GM12865 (cell line): ENCODE data around the gene LPP.

ENCODE experiments used
- DNase-seq: peaks from one replicate; pipeline ENCODE4 v3.0.0; 2010; ENCODE audit warnings: low read depth
- H3K4me3 ChIP-seq: 2 replicates; pipeline ENCODE4 v1.5.1; 2011; ENCODE audit warnings: mild to moderate bottlenecking, low read depth, low read length, control low read depth
- TF ChIP-seq, protein P1 (sequence below): IDR thresholded peaks from 2 replicates; pipeline ENCODE4 v1.5.1; 2011; ENCODE audit warnings: low read length, control low read depth, low read depth, inconsistent platforms; ENCODE audit not compliant: insufficient read depth; ENCODE audit errors: missing control alignments

Gene LPP

DNA sequence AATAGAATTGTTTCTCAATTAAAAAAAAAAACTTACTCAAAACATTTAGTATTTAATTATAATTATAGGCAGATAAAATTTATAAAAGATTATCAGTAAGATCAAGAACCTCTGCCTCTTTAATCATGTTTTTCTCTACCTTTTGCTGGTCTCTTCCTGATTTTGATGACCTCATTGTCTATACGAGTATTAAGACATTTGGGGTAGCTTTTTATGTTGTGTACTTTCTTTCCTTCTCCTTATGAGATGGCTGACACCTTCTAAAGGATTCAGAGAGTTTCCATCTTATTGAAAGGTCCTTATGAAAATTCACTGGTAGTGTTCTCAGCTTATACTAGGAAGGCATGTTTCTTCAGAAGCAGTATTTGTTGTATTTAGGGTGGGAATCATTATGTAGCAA is 426.3 kb downstream of the LPP start:
- no peak for DNase-seq
- no peak overlapping the region for H3K4me3 ChIP-seq
- TF ChIP-seq, protein P1, sequence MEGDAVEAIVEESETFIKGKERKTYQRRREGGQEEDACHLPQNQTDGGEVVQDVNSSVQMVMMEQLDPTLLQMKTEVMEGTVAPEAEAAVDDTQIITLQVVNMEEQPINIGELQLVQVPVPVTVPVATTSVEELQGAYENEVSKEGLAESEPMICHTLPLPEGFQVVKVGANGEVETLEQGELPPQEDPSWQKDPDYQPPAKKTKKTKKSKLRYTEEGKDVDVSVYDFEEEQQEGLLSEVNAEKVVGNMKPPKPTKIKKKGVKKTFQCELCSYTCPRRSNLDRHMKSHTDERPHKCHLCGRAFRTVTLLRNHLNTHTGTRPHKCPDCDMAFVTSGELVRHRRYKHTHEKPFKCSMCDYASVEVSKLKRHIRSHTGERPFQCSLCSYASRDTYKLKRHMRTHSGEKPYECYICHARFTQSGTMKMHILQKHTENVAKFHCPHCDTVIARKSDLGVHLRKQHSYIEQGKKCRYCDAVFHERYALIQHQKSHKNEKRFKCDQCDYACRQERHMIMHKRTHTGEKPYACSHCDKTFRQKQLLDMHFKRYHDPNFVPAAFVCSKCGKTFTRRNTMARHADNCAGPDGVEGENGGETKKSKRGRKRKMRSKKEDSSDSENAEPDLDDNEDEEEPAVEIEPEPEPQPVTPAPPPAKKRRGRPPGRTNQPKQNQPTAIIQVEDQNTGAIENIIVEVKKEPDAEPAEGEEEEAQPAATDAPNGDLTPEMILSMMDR = no peak

DNA sequence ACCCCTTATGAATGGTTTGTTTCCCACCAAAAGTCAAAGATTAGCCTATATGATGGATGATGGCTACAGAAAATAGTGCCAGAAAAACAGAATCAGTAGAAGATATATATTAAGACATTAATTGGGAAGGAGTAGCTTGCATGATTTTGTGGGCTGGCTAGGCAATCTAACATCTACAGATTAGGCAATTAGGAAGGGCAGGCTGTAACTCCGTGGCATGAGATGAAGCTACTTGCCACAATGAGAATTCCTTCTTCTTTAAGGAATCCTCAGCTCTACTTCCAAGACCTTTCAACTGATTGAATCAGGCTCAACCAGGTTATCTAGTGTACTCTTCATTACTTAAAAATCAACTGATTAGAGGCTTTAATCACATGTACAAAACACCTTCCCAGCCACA is 426.7 kb downstream of the LPP start:
- H3K4me3 ChIP-seq = no peak overlapping the region
- no peak for DNase-seq
- TF ChIP-seq, protein P1 = no peak

DNA sequence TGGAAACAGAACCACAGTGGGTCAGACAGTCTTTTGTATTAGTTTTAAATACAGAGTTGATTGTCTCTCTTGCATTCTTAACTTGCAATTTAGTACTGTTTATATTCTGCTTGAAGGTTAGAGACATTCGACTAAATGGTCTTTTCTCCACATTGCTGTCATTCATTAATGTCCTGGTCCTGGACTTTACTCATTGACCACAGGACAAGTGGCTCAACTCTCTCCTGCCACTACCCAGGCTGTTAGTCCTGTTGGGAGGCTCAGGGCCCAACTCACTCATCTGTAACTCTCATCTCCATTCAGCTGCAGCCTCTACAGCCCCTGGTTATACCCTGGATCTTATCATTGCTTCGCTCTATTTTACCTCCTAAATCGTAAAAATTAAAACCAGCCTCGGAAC is 427.4 kb downstream of the LPP start:
- DNase-seq = no peak
- TF ChIP-seq, protein P1 = no peak
- no peak overlapping the region for H3K4me3 ChIP-seq

DNA sequence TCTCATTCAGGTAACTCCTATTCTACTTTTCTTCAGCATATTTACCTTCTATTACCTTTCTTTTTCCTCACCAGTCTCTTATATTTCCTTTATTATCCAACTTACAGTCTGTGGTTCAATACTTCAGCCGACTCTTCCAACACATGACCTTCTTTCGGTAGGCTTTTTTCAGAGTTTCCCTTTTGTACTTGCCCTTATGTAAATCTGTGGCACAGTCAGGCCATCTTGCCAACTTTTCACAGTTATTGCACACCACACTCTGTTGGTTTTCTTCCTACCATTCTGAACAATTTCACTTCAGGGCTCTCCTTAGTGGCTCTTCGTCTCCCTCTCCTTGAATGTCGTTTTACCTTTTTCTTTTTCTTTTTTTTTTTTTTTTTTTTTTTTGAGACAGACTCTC is 427.8 kb downstream of the LPP start:
- peak; percentile 11 for DNase-seq
- H3K4me3 ChIP-seq = no peak overlapping the region
- TF ChIP-seq, protein P1 = no peak

DNA sequence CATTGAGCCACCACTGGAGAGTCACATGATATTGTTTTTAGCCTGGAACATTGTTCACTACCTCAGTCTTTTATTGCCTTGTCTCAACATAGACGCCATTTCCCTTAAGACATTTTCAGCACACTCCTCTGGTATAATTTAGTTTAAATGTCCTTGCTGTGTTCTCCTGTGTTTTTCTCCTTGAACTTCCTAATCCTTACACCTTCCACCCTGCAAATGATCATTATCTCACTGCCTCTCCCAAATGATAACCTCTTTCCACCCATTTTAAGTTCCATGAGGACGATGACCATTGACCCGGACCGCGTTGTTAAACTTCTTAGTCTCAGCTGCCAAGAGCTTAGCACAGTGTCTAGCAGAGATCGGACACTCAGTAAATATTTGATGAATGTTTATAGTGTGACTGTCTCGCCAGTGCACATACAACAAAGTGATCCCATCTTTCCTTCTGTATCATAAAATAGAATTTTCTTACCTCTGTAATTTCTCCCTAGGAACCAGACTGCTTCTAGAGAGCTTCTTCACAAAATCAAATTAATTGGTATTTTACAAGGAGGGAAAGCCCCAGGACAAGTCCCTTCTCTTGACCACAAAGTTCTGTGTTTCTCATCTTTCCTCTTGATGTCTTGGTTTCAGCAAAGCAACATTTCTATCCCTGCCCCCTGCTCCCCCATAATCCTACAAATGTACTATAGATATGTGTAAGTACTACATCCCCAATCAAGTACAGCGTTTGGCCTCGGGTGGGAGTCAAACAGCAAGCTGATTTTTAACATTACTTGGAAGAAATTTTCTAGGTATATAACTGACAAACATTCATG is 429.6 kb downstream of the LPP start:
- no peak overlapping the region for H3K4me3 ChIP-seq
- peak; percentile 13 for DNase-seq
- TF ChIP-seq, protein P1 = no peak

DNA sequence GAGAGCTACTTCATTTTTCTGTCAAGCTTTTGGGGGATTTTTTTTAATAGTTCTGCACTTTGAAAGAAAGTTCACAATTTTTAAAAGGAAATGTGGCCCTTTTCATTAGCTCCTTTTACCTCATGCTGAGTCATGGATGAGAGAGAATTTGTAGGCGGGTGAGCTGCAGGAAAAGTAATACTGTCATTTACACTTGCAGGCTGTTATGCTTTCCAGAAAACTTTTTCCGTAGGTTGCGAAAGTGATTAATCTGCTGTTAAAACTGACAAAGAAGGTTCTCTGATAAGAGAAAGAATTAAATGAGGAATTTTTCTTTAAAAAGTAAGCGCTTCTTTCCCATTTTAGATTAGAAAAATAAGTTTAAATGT is 430.2 kb downstream of the LPP start:
- TF ChIP-seq, protein P1 = no peak
- H3K4me3 ChIP-seq = no peak overlapping the region
- DNase-seq = no peak
